GM23338 (cell line): ENCODE data around the gene CTSW. TPM values are rescaled to one million over a fixed set of nuclear protein-coding genes. Genes with fewer than 3 reads are reported as not detected.

ENCODE experiments used
- ATAC-seq: fragments of 200-7000 bp; cut with Tn5 transposase; 3 replicates; pipeline ENCODE4 v1.9.1; 2020
- DNase-seq: peaks from one replicate; pipeline ENCODE4 v3.0.0-alpha.2; 2015; ENCODE audit warnings: low spot score
- H2AFZ ChIP-seq: fragments of 200-600 bp; sonication (generic); 2 replicates; pipeline ENCODE4 v1.8.0; 2016; ENCODE audit warnings: antibody characterized with exemption, mild to moderate bottlenecking, moderate library complexity
- H3F3A ChIP-seq: fragments of 200-600 bp; sonication (generic); replicated peaks from 2 replicates; pipeline ENCODE4 v1.8.0; 2017; ENCODE audit warnings: antibody characterized with exemption, mixed run types, low read depth
- H3K27ac ChIP-seq: fragments of 200-600 bp; sonication (generic); 2 replicates; pipeline ENCODE4 v1.6.1; 2016; ENCODE audit warnings: low read depth
- H3K27me3 ChIP-seq: fragments of 200-600 bp; sonication (generic); 2 replicates; pipeline ENCODE4 v1.8.0; 2016; ENCODE audit warnings: mild to moderate bottlenecking, mixed run types, moderate library complexity; ENCODE audit not compliant: insufficient read depth
- H3K36me3 ChIP-seq: fragments of 200-600 bp; sonication (generic); 2 replicates; pipeline ENCODE4 v1.8.0; 2016; ENCODE audit warnings: mild to moderate bottlenecking; ENCODE audit not compliant: insufficient read depth
- H3K4me1 ChIP-seq: fragments of 200-600 bp; sonication (generic); 2 replicates; pipeline ENCODE4 v1.8.0; 2016; ENCODE audit warnings: mild to moderate bottlenecking, moderate library complexity; ENCODE audit not compliant: insufficient read depth
- H3K4me2 ChIP-seq: fragments of 200-600 bp; sonication (generic); 2 replicates; pipeline ENCODE4 v1.7.1; 2017; ENCODE audit warnings: mixed run types
- H3K4me3 ChIP-seq: fragments of 200-600 bp; sonication (generic); 2 replicates; pipeline ENCODE4 v1.6.1; 2016; ENCODE audit warnings: mixed run types
- H3K79me2 ChIP-seq: fragments of 200-600 bp; sonication (generic); replicated peaks from 2 replicates; pipeline ENCODE4 v1.8.0; 2017; ENCODE audit warnings: mild to moderate bottlenecking; ENCODE audit not compliant: insufficient read depth
- H3K9me2 ChIP-seq: fragments of 200-600 bp; sonication (generic); 2 replicates; pipeline ENCODE4 v1.8.0; 2017; ENCODE audit not compliant: insufficient read depth
- H4K20me1 ChIP-seq: fragments of 200-600 bp; sonication (generic); replicated peaks from 2 replicates; pipeline ENCODE4 v1.8.0; 2017; ENCODE audit warnings: mild to moderate bottlenecking; ENCODE audit not compliant: insufficient read depth
- H3K27ac Mint-ChIP-seq: 2 replicates; pipeline ENCODE4 v1.8.0; 2020; ENCODE audit warnings: inconsistent platforms, mild to moderate bottlenecking, moderate library complexity, mixed read lengths
- H3K27me3 Mint-ChIP-seq: 3 replicates; pipeline ENCODE4 v1.8.0; 2022; ENCODE audit warnings: low read depth, mild to moderate bottlenecking, moderate library complexity, mixed read lengths, inconsistent platforms; ENCODE audit not compliant: insufficient read depth, poor library complexity
- H3K36me3 Mint-ChIP-seq: 3 replicates; pipeline ENCODE4 v1.8.0; 2021; ENCODE audit warnings: low read depth, mild to moderate bottlenecking, inconsistent platforms, moderate library complexity, mixed read lengths
- H3K4me1 Mint-ChIP-seq: 3 replicates; pipeline ENCODE4 v1.8.0; 2020; ENCODE audit warnings: mild to moderate bottlenecking, inconsistent platforms, mixed read lengths
- H3K4me3 Mint-ChIP-seq: 3 replicates; pipeline ENCODE4 v1.8.0; 2021; ENCODE audit warnings: moderate library complexity, mild to moderate bottlenecking, inconsistent platforms, mixed read lengths
- H3K9me3 Mint-ChIP-seq: 3 replicates; pipeline ENCODE4 v1.8.0; 2020; ENCODE audit warnings: moderate library complexity, mild to moderate bottlenecking, inconsistent platforms, mixed read lengths
- CREB1 ChIP-seq: fragments of 250-450 bp; sonication (Bioruptor Pico); IDR thresholded peaks from 2 replicates; pipeline ENCODE4 v1.5.0; 2020; ENCODE audit warnings: low read depth, mild to moderate bottlenecking, moderate library complexity
- EZH2phosphoT487 ChIP-seq: fragments of 200-600 bp; sonication (generic); IDR thresholded peaks from one replicate; pipeline ENCODE4 v1.8.1; 2018; ENCODE audit warnings: antibody characterized with exemption; ENCODE audit not compliant: unreplicated experiment
- JUNB ChIP-seq: IDR thresholded peaks from one replicate; pipeline ENCODE4 v1.6.1; 2016; ENCODE audit warnings: antibody characterized with exemption; ENCODE audit not compliant: unreplicated experiment
- NANOG ChIP-seq: IDR thresholded peaks from 2 replicates; pipeline ENCODE4 v1.6.1; 2016; ENCODE audit warnings: antibody characterized with exemption, borderline replicate concordance
- POLR2AphosphoS5 ChIP-seq: IDR thresholded peaks from 2 replicates; pipeline ENCODE4 v1.6.1; 2016; ENCODE audit warnings: antibody characterized with exemption, low read depth
- STAT1 ChIP-seq: IDR thresholded peaks from one replicate; pipeline ENCODE4 v1.6.1; 2016; ENCODE audit warnings: antibody characterized with exemption; ENCODE audit not compliant: unreplicated experiment
- ZNF114 ChIP-seq: fragments of 250-450 bp; sonication (Bioruptor Pico); IDR thresholded peaks from 2 replicates; pipeline ENCODE4 v1.5.0; 2020; ENCODE audit warnings: mild to moderate bottlenecking, moderate library complexity
- ZNF331 ChIP-seq: fragments of 250-450 bp; sonication (Bioruptor Pico); IDR thresholded peaks from 2 replicates; pipeline ENCODE4 v1.5.0; 2020; ENCODE audit warnings: low read depth, mild to moderate bottlenecking, moderate library complexity
- polyA plus RNA-seq: library from polyadenylated mRNA; unstranded; fragments of >200 nt; fragmentation: Nextera tagmentation; extraction: Ambion mirVana; gene quantifications from 2 replicates; pipeline ENCODE4 v1.2.1, GENCODE V29; 2016
- total RNA-seq: library from RNA; depleted of rRNA; stranded (reverse); fragments of >200 nt; shearing (Covaris generic); gene quantifications from 2 replicates; pipeline ENCODE4 v1.2.3, GENCODE V29; 2014
- TF ChIP-seq, protein P1 (sequence below): IDR thresholded peaks from 2 replicates; pipeline ENCODE4 v1.6.1; 2016; ENCODE audit warnings: antibody characterized with exemption
- TF ChIP-seq, protein P2 (sequence below): IDR thresholded peaks from one replicate; pipeline ENCODE4 v1.6.1; 2018; ENCODE audit warnings: antibody characterized with exemption; ENCODE audit not compliant: unreplicated experiment
- TF ChIP-seq, protein P3 (sequence below), 2 experiments: fragments of 200-600 bp in 1 of 2; sonication (generic) in 1 of 2; conservative IDR thresholded peaks; 2 replicates each; pipeline versions ENCODE4 v1.5.1 to v1.6.1; 2016 to 2017; ENCODE audit warnings: antibody characterized with exemption in 2 of 2, low read depth in 2 of 2, mild to moderate bottlenecking in 2 of 2, moderate library complexity in 1 of 2

CTSW gene
- total and polyA plus RNA-seq, 2 experiments from 2014 or later, result not detected

DNA sequence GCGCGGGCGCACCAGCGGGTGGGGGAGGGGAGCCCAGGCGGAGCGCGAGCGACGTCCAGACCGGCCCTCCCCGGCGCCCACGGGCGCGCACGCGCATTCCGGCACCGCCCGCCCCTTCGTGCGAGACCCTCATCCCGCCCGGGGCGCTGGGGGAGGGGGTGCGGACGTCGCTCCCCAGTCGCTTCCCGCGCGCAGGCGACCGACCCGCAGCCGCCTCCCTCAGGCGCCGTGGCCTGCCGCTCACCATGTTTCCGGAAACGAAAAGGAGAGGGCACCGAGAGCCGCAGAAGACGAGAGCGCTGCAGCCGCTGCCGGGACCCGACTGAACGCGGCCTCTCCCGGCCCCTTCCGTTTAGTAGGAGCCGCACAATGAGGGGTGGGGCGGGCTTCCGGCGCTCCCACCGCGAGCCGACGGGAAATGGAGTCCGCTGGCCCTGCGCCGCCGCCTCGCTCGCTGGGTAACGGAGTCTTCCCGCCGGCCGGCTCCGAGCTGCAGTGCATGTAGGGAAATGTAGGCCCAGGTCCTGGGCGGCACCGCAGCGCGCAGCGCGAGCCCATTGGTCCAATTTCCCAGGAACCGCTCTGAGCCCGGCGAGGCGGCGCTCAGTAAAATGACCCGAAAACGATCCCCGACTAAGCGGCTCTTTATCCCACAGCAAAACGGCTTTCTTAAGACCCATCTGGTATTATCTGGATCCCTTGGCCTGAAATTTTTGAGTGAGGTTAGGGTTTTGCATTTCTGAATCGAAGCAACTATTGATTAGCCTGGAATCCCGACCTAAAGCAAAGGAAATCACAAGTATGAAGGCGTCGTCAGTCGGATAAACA lies 21.6 kb upstream of the CTSW start, which contains the start of gene CFL1:
CFL1 (minus strand) TSS at position 328 of the 828 bp plus-strand sequence; CDS start at position 247, 81 bp downstream.
- H3K4me1 Mint-ChIP-seq, result peaks cover 33% of the 10 kb centered on the region
- peak within 1 kb of the TSS; percentile 39; the same call in 1 of the 2 replicates for H2AFZ ChIP-seq
- H3K27me3 Mint-ChIP-seq, result peaks cover 45% of the 10 kb centered on the region
- H3K27ac ChIP-seq, result peak within 1 kb of the TSS; percentile 94
- H3K9me2 ChIP-seq, result no peaks in the 10 kb centered on the region
- peaks cover 11% of the 10 kb centered on the region for H3K4me1 ChIP-seq
- H3K4me3 Mint-ChIP-seq, result peak within 1 kb of the TSS; percentile 91
- ATAC-seq (peak; percentile 53), DNase-seq (peak; percentile 98)
- no peaks in the 10 kb centered on the region for H3K27me3 ChIP-seq
- H3K4me3 ChIP-seq, result peak within 1 kb of the TSS; percentile 93
- peaks cover 32% of the 10 kb centered on the region for H3K36me3 ChIP-seq
- H3K27ac Mint-ChIP-seq, result peak within 1 kb of the TSS; percentile 96
- peaks cover 4% of the 10 kb centered on the region; the same call in 2 of the 3 replicates for H3K9me3 Mint-ChIP-seq
- H4K20me1 ChIP-seq, result peaks cover 39% of the 10 kb centered on the region
- peaks cover 56% of the 10 kb centered on the region for H3K36me3 Mint-ChIP-seq
- peaks cover 60% of the 10 kb centered on the region for H3F3A ChIP-seq
- H3K4me2 ChIP-seq, result peak within 1 kb of the TSS; percentile 95
- H3K79me2 ChIP-seq, result peaks cover 50% of the 10 kb centered on the region
- TF ChIP-seq NANOG (no peak), EZH2phosphoT487 (no peak), POLR2AphosphoS5 (peak; percentile 99)
- TF ChIP-seq, protein P1, sequence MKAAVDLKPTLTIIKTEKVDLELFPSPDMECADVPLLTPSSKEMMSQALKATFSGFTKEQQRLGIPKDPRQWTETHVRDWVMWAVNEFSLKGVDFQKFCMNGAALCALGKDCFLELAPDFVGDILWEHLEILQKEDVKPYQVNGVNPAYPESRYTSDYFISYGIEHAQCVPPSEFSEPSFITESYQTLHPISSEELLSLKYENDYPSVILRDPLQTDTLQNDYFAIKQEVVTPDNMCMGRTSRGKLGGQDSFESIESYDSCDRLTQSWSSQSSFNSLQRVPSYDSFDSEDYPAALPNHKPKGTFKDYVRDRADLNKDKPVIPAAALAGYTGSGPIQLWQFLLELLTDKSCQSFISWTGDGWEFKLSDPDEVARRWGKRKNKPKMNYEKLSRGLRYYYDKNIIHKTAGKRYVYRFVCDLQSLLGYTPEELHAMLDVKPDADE, result peak; percentile 99
- TF ChIP-seq, protein P2, sequence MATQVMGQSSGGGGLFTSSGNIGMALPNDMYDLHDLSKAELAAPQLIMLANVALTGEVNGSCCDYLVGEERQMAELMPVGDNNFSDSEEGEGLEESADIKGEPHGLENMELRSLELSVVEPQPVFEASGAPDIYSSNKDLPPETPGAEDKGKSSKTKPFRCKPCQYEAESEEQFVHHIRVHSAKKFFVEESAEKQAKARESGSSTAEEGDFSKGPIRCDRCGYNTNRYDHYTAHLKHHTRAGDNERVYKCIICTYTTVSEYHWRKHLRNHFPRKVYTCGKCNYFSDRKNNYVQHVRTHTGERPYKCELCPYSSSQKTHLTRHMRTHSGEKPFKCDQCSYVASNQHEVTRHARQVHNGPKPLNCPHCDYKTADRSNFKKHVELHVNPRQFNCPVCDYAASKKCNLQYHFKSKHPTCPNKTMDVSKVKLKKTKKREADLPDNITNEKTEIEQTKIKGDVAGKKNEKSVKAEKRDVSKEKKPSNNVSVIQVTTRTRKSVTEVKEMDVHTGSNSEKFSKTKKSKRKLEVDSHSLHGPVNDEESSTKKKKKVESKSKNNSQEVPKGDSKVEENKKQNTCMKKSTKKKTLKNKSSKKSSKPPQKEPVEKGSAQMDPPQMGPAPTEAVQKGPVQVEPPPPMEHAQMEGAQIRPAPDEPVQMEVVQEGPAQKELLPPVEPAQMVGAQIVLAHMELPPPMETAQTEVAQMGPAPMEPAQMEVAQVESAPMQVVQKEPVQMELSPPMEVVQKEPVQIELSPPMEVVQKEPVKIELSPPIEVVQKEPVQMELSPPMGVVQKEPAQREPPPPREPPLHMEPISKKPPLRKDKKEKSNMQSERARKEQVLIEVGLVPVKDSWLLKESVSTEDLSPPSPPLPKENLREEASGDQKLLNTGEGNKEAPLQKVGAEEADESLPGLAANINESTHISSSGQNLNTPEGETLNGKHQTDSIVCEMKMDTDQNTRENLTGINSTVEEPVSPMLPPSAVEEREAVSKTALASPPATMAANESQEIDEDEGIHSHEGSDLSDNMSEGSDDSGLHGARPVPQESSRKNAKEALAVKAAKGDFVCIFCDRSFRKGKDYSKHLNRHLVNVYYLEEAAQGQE, result peak; percentile 30

DNA sequence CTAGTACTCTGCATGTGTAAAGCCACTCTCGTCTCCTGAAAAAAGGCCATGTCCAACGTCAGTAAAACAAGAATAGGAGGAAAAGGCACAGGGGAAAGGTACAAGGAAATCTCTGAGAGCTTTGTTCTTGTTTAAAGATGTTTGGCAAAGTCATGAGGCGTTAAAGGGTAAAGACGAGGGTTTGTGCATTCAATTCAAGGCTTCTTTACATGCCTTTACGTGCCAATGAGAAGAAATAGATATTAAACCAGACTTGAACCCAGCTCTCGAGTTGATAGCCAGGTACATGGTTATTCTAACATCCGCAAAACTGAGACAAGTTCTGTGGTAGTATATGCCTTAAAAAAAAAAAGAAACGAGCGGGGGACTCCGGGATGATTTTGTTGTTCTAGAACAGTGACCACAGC lies 21.0 kb upstream of the CTSW start:
- Histone ChIP-seq H4K20me1 (peaks cover 37% of the 10 kb centered on the region), H3K4me1 (peaks cover 11% of the 10 kb centered on the region), H3K79me2 (peaks cover 48% of the 10 kb centered on the region), H2AFZ (peak overlapping the region; percentile 39; the same call in 1 of the 2 replicates), H3F3A (peaks cover 55% of the 10 kb centered on the region), H3K4me2 (peak overlapping the region; percentile 84), H3K27me3 (no peaks in the 10 kb centered on the region), H3K36me3 (peaks cover 28% of the 10 kb centered on the region), H3K27ac (peak overlapping the region; percentile 94), H3K9me2 (no peaks in the 10 kb centered on the region), H3K4me3 (peak overlapping the region; percentile 93)
- Mint-ChIP-seq H3K4me1 (peaks cover 28% of the 10 kb centered on the region), H3K4me3 (peak overlapping the region; percentile 91), H3K9me3 (peaks cover 4% of the 10 kb centered on the region; the same call in 2 of the 3 replicates), H3K27me3 (peaks cover 40% of the 10 kb centered on the region), H3K36me3 (peaks cover 56% of the 10 kb centered on the region), H3K27ac (peak overlapping the region; percentile 96)
- DNase-seq (no peak), ATAC-seq (no peak)
- TF ChIP-seq, protein P3, sequence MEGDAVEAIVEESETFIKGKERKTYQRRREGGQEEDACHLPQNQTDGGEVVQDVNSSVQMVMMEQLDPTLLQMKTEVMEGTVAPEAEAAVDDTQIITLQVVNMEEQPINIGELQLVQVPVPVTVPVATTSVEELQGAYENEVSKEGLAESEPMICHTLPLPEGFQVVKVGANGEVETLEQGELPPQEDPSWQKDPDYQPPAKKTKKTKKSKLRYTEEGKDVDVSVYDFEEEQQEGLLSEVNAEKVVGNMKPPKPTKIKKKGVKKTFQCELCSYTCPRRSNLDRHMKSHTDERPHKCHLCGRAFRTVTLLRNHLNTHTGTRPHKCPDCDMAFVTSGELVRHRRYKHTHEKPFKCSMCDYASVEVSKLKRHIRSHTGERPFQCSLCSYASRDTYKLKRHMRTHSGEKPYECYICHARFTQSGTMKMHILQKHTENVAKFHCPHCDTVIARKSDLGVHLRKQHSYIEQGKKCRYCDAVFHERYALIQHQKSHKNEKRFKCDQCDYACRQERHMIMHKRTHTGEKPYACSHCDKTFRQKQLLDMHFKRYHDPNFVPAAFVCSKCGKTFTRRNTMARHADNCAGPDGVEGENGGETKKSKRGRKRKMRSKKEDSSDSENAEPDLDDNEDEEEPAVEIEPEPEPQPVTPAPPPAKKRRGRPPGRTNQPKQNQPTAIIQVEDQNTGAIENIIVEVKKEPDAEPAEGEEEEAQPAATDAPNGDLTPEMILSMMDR (conservative IDR thresholded peaks at IDR 0.05; ENCODE audit: low read depth in 2 of 2), result no peak
- TF ChIP-seq JUNB, result no peak
- TF ChIP-seq, protein P2, result no peak
- TF ChIP-seq CREB1 (CRISPR knock-in tag), result no peak
- TF ChIP-seq STAT1, result no peak
- TF ChIP-seq ZNF114, result no peak
- TF ChIP-seq ZNF331 (CRISPR knock-in tag), result no peak
